ENCODE data around the gene ZFAND2A. TPM values are rescaled to one million over a fixed set of nuclear protein-coding genes. Genes with fewer than 3 reads are reported as not detected.

ZFAND2A gene
- total and polyA plus RNA-seq, 2 experiments from 2014 or later, result 15.3 to 29.2 TPM

GRCh38 chr7:1181031-1181430, 21.0 kb upstream of the ZFAND2A start (continued):
- no peak for TF ChIP-seq REST (IDR thresholded peaks at IDR 0.05; ENCODE audit: unreplicated experiment)
- TF ChIP-seq JUNB (IDR thresholded peaks at IDR 0.05; ENCODE audit: unreplicated experiment), result no peak
- TF ChIP-seq EZH2phosphoT487 (IDR thresholded peaks at IDR 0.05; ENCODE audit: unreplicated experiment), result no peak

GRCh38 chr7:1176891-1177373, 16.9 kb upstream of the ZFAND2A start:
- Histone ChIP-seq H3K79me2 (replicated peaks; ENCODE audit: insufficient read depth) (no peaks in the 10 kb centered on the region), H3K9me2 (ENCODE audit: insufficient read depth) (no peaks in the 10 kb centered on the region), H3K4me3 (no peak overlapping the region), H4K20me1 (replicated peaks; ENCODE audit: insufficient read depth) (no peaks in the 10 kb centered on the region), H3K27ac (ENCODE audit: low read depth) (no peak overlapping the region), H3K4me1 (ENCODE audit: insufficient read depth) (no peaks in the 10 kb centered on the region), H3K4me2 (no peak overlapping the region), H3K27me3 (ENCODE audit: insufficient read depth) (no peaks in the 10 kb centered on the region), H3K36me3 (ENCODE audit: insufficient read depth) (no peaks in the 10 kb centered on the region; the same call in 1 of the 2 replicates), H3F3A (replicated peaks; ENCODE audit: low read depth) (0 out of 2 replicates have a peak, but pooled peaks cover 6% of the 10 kb centered on the region), H2AFZ (no peak overlapping the region)
- TF ChIP-seq CREB1 (CRISPR knock-in tag; IDR thresholded peaks at IDR 0.05; ENCODE audit: low read depth) (peak; percentile 51), ZNF114 (CRISPR knock-in tag; IDR thresholded peaks at IDR 0.05) (no peak), CTCF (conservative IDR thresholded peaks at IDR 0.05; ENCODE audit: low read depth in 2 of 2) (peak; percentile 45 to 63)
- ATAC-seq (peak; percentile 33), DNase-seq (ENCODE audit: low spot score) (peak; percentile 59)
- peaks cover 22% of the 10 kb centered on the region for H3K27me3 Mint-ChIP-seq (ENCODE audit: insufficient read depth, low read depth, poor library complexity)
- H3K27ac Mint-ChIP-seq, result no peak overlapping the region
- peaks cover 21% of the 10 kb centered on the region for H3K9me3 Mint-ChIP-seq
- H3K4me1 Mint-ChIP-seq, result no peaks in the 10 kb centered on the region; the same call in 2 of the 3 replicates
- peaks cover 13% of the 10 kb centered on the region for H3K36me3 Mint-ChIP-seq (ENCODE audit: low read depth)
- no peak overlapping the region for H3K4me3 Mint-ChIP-seq

Measured in GM23338 (cell line).